HepG2 (cell line): ENCODE measurements around the gene ELP5. TPM values are rescaled to one million over a fixed set of nuclear protein-coding genes. Genes with fewer than 3 reads are reported as not detected.
A peak's percentile ranks its signal among the peaks of the same experiment; 100 is the strongest.

Experiments used
- BHLHE40 ChIP-seq: IDR thresholded peaks from 2 replicates; pipeline ENCODE4 v1.6.1; 2011; ENCODE audit warnings: low read length, improper control_type of control experiment
- CC2D1A ChIP-seq: sonication (generic); formaldehyde crosslinking; IDR thresholded peaks from 2 replicates; pipeline ENCODE4 v1.8.1; 2023; ENCODE audit warnings: mild to moderate bottlenecking, missing genetic modification reagents
- GATAD2A ChIP-seq: IDR thresholded peaks from 2 replicates; pipeline ENCODE4 v1.6.1; 2016
- NCOA5 ChIP-seq: sonication (generic); formaldehyde crosslinking; IDR thresholded peaks from 2 replicates; pipeline ENCODE4 v1.4.0; 2020; ENCODE audit warnings: missing genetic modification reagents
- RNF219 ChIP-seq: sonication (generic); formaldehyde crosslinking; IDR thresholded peaks from 2 replicates; pipeline ENCODE4 v1.5.0; 2020; ENCODE audit warnings: mild to moderate bottlenecking, missing genetic modification reagents
- SMC3 ChIP-seq: IDR thresholded peaks from 2 replicates; pipeline ENCODE4 v1.6.1; 2011; ENCODE audit warnings: low read length, improper control_type of control experiment
- SRSF1 ChIP-seq: fragments of 200-400 bp; formaldehyde crosslinking; optimal IDR thresholded peaks from 2 replicates; pipeline ENCODE3; 2017; ENCODE audit warnings: mild to moderate bottlenecking, low read depth, low read length, moderate library complexity
- ZBTB10 ChIP-seq: sonication (generic); formaldehyde crosslinking; IDR thresholded peaks from 2 replicates; pipeline ENCODE4 v1.4.0; 2020; ENCODE audit warnings: missing genetic modification reagents, borderline replicate concordance
- ZBTB40 ChIP-seq, 2 experiments: fragments of 450-650 bp in 1 of 2; sonication (generic) in 1 of 2; formaldehyde crosslinking in 1 of 2; IDR thresholded peaks; 2 replicates each; pipeline versions ENCODE4 v1.6.1 to v1.8.0; 2016 to 2022; ENCODE audit warnings: antibody characterized with exemption in 1 of 2, mild to moderate bottlenecking in 1 of 2, missing genetic modification reagents in 1 of 2
- ZNF30 ChIP-seq: sonication (generic); formaldehyde crosslinking; IDR thresholded peaks from 2 replicates; pipeline ENCODE4 v1.5.0; 2020; ENCODE audit warnings: mild to moderate bottlenecking, missing genetic modification reagents
- polyA plus RNA-seq, 8 experiments: library from polyadenylated mRNA; depleted of rRNA in 3 of 8; stranded (reverse) in 7 of 8; unstranded in 1 of 8; fragments of >200 nt; fragmentation: Illumina TruSeq in 4 of 8; extraction: Trizol in 4 of 8; gene quantifications; 2 replicates each; pipeline versions ENCODE4 v1.2.1 to v1.2.3, GENCODE V29; 2011 to 2016; ENCODE audit warnings: low read depth in 4 of 8, missing spikeins in 1 of 8, mixed read lengths in 1 of 8; ENCODE audit not compliant: insufficient read depth in 1 of 8
- total RNA-seq, 5 experiments: library from RNA; depleted of rRNA; stranded (reverse); fragments of >200 nt; fragmentation: Illumina TruSeq; extraction: Trizol; gene quantifications; 2 replicates each; pipeline ENCODE4 v1.2.3, GENCODE V29; 2016; ENCODE audit warnings: low read depth in 1 of 5

The ELP5 gene
- total and polyA plus RNA-seq, 2 of the 13 experiments (the other 11 are each of a cell fraction or from before 2014, with no cell fraction given), result 67.6 to 69.8 TPM

- no peak for TF ChIP-seq ZNF30 (CRISPR knock-in tag)
- no peak for TF ChIP-seq ZBTB10
- TF ChIP-seq GATAD2A (CRISPR knock-in tag), result peak; percentile 31
- peak; percentile 98 for TF ChIP-seq SRSF1
- TF ChIP-seq NCOA5 (CRISPR knock-in tag), result no peak
- no peak for TF ChIP-seq SMC3
- TF ChIP-seq RNF219 (CRISPR knock-in tag), result no peak; the same call in 1 of the 2 replicates
- peak; percentile 23; the same call in 1 of the 2 replicates for TF ChIP-seq BHLHE40
- no peak for TF ChIP-seq CC2D1A (CRISPR knock-in tag)
- no peak for TF ChIP-seq ZBTB40 (IDR thresholded peaks at IDR 0.05)
- peak; percentile 56; the same call in 1 of the 2 replicates for TF ChIP-seq ZBTB40 (CRISPR knock-in tag; IDR thresholded peaks at IDR 0.05)
These were observed 10.0 kb upstream of the ELP5 start, which contains the start of gene GABARAP (continued) for GRCh38 chr17:7241783-7242716.
